ENCODE data around the gene FRA10AC1.

Gene FRA10AC1

DNA sequence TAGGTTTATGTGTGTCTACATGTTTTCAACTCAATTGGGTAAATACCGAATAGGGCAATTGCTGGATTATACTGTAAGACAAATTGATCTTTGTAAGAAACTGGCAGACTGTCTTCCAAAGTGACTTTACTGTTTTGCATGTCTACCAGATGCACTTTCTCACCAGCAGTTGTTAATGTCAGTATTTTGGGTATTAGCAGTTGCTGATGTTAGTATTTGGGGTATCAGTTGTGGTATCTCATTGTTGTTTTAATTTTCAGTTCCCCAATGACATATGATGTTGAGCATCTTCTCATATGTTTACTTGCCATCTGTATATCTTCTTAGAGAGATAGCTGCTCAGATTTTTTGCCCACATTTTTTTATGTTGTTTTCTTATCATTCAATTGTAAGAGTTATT is 79.5 kb downstream of the FRA10AC1 start:
- no peak for DNase-seq

DNA sequence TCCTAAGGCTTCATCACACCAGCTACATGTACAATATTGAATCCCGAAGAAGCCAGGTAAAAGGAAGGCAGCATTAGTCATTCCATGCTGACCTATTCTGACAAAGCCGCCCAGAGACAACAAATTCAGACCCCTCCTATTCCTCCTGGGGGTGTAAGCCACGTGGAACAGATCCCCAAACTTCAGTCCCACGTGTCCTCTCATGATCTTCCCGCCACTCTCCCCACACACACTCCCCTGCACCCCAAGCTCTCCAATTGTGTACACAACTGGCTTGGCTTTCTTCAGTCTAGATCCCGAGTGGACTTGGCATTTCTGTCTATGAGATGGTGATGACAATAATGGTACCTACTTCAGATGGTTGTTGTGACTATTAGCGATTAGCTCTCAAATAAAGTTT is 81.5 kb downstream of the FRA10AC1 start:
- DNase-seq = no peak

Data from NCI-H526 treated with DMSO at 0.1 percent for 48 hours (cell line).